GM18873 (cell line): ENCODE results near the gene LIPT2.
"Not testable (repeated sequence)": the region's sequence is repeated elsewhere in the genome, so short reads cannot be mapped to it uniquely, and the experiment has no call there.

Experiments used
- ATAC-seq: cut with Tn5 transposase; IDR thresholded peaks from one replicate; pipeline ENCODE4 v1.9.1; 2021; ENCODE audit warnings: mild to moderate bottlenecking, moderate library complexity, moderate number of reproducible peaks; ENCODE audit not compliant: unreplicated experiment, low FRiP score

LIPT2 gene

DNA sequence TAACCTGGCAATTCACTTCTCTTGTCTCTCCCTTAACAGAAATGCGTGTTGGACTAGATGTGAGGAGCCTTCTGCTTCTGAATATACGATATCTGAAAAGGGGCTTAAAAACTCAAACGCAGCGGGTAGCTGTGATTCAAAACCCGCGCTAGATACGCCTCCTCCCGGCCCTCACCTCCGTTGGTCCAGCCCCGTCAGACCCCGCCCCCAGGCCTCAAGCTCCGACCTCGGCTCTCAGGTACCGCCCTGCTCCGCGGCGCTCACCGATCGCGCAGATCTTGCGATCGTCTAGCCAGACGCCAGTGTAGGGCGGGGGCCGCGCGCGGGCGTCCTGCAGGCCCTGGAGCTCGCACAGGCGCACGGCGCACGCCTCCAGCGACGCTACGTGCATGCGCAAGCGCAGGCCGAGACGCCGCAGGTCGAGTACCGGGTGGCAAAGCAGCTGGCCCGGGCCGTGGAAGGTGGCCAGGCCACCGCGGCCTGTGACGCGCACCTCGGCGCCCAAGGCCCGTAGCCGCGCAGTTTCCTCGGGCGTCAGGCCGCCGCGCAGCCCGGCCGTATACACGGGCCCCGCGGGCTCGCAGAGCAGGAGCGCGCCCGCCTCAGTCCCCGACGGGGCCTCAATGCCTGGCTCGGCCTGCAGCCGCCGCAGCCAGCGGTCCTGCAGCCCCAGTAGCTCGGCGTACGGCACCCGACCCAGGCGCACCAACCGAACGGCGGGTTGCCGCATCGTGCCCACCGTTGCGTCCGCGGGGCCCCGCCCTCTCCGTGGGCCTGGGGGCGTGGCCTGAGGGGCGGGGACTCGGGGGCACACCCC, at the start of gene LIPT2:
Gene LIPT2, minus strand, starts transcription at position 751 of the 817 bp plus-strand sequence. Its CDS starts 21 bp downstream, at position 730.
- ATAC-seq: peak; percentile 73

DNA sequence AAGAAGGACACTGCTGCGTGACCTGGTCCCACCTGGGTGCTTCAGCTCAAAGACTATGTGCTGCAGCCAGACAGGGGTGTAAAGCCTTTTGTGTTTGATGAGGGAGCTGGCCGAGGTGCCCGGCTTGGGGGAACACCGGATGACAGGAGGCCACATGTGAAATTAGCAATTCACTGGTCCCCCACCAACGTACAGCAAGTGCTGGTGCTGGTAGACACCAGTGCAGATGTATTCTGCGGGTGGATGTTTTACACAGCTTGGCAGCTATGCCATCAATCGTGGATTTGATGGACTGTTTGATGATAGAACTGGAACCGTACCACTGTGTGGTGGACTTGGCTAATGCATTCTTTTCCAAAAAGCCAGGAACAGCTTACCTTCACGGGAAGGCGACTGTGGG, 47.9 kb upstream of the LIPT2 start:
- no peak for ATAC-seq

DNA sequence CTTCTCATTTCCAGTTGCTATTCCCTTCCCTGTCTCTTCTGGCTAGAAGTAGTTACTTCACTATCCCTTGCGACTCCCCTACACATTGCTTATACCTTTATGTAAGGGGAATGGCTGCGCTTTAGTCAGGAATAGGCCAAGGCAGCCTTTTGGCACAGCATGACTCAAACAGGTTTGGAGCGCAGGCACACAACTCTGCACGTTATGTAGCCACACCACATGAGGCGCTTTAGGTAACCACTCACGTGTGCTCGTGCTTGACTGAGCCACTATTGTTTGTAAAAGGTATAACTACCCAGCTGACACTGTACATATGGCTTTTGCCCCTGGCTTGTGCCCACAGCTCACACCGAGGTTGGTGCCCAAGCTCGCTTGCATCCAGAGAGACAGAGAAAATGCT, 46.7 kb upstream of the LIPT2 start:
- ATAC-seq: no peak

DNA sequence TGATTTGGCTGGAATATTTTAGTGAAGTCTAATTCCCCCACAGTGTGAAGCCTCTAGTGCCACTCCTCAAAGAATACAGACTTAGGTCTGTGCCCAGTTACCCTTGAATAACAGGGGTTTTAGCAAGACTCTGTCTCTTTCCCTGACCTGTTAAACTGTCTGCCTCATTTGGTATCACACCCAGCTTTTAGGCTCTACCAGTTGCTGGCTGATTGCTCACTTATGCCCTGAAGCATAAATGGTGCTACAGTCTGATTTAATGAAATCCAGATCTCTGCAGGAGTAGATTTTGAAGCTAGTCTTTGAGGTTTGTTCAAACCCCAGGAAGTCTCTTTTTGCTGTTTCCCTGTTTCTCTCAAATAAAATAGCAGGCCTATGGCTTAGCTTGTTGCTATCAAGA, 45.2 kb upstream of the LIPT2 start:
- no peak for ATAC-seq

DNA sequence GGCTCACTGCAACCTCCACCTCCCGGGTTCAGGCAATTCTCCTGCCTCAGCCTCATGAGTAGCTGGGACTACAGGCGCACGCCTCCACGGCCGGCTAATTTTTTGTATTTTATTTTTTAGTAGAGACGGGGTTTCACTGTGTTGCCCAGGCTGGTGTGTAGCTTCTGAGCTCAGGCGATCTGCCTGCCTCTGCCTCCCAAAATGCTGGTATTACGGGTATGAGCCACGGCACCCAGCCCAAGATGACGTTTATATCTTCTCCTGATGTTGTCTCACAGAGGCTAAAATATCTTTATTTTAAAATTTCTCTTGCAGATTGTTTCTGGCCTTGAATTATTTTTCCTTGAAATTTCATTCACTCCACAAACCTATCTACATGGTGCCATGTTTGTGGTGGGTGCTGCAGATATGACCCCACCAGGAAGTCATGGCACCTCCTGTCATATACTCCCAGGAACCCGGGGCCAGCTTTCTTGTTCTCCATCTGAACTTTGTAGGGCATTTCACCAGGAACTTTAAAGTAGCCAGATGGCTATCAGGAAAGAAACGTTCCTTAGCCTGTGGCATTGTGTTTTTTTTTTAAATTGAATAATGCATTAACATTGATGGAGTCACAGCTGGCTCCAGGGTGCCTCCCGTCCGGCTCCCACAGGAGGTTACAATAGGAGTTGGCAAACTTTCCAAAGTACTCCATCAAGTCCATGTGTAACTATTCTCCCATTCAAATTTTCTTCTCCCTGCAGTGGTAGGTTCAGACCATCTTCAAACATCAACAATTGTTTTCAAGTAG, 42.0 kb upstream of the LIPT2 start:
- ATAC-seq: no peak

DNA sequence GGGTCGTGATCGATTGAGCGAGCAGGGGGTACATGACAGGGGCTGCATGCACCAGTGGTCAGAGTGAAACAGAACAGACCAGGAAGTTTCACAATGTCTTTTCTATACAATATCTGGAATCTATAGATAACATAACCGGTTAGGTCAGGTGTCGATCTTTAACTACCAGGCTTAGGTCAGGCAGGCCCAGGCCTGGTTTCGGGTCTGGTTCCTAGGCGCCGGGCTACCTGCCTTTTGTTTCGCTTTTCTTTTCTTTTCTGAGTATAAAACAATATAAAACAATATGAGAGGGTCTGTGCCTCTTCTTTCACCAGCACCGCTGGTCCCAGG, 41.4 kb upstream of the LIPT2 start:
- not testable (repeated sequence) for ATAC-seq

DNA sequence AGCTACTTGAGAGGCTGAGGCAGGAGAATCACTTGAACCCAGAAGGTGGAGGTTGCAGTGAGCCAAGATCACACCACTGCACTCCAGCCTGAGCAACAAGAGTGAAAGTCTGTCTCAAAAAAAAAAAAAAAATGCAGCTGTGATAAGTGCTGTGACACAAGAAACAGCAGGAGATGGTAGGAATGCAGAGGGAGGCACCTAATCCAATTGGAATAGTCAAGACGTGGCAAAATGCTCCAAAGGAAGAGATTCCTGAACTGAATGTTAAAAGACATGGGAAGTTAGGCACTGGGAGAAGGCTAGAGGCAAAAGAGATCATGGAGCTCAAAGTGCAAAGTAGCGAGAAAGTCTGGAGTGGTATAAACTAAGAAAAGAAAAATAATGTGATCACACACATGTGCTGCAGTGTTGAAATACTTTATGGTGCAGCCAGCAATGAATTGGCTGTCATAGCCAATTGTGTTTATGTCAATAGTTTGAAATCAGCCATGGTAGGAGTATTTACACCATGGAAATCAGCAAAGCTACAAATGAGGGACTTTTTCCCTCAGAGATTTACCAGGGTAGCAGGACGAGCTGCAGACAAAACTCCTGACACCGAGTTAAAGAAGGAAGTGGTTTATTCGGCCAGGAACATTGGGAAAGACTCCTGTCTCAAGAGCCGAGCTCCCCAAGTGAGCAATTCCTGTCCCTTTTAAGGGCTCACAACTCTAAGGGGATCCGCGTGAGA, 40.9 kb upstream of the LIPT2 start:
- no peak for ATAC-seq

DNA sequence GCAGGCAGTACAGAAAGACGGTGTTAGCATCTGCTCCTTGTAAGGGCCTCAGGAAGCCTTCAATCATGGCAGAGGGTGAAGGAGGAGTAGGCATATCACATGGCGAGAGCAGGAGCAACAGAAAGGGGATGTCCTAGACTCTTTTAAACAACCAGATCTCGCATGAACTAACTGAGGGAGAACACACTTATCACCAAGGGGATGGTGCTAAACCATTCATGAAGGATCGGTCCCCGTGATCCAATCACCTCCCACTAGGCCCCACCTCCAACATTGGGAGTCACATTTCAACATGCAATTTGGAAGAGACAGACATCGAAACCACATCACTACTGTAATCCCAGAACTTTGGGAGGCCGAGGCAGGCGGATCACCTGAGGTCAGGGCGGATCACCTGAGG, 39.9 kb upstream of the LIPT2 start:
- no peak for ATAC-seq

DNA sequence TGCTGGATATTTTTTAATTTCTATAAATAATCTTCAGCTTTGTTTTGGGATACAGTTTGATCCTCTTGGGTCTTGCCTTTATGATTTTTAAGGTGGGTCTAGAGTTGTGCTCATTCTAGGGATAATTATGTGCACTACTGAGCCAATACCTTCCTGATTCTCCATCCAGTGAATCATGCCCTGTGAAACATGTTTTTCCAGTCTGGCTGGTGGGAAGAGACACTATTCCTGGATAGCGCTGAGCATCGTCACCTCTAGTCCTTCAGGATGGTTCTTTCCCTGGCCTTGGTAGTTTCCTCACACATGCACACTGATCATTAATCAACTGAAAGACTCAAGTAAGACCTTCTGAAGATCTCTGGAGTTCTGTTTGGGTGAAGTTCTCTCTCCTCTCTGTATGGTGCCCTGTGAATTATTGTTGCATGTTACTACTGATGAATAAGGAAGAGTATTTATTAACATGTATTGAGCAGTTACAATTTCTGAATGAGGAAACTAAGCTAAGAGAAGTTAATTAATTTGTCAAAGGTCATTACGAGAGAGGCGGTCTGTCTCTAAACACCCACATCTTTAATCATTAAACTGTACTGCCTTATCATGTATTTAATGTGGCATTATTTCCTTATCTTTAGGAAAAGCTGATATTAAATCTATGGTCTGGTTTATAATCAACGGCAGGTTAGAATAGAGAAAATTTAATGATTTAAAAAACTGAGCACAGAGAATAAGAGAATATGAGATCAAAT, 39.1 kb upstream of the LIPT2 start:
- no peak for ATAC-seq

DNA sequence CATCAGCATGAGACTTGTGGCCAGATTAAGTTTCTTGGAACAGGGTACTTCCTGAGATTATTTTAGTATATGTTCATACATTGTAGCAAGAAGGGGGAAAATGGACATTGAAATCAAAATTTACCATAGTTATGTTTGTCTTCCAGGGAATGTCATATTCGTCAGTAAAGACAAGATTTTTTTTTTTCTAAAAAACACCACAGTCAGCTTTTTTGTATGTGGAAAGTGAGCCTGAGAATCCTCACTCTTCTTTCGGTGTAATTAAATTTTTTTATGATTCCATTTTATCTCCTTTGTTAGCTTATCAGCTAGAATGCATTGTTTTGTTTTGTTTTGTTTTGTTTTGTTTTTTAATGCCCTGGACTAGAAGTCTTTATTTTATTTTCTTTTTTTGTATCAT, 31.5 kb upstream of the LIPT2 start:
- no peak for ATAC-seq

DNA sequence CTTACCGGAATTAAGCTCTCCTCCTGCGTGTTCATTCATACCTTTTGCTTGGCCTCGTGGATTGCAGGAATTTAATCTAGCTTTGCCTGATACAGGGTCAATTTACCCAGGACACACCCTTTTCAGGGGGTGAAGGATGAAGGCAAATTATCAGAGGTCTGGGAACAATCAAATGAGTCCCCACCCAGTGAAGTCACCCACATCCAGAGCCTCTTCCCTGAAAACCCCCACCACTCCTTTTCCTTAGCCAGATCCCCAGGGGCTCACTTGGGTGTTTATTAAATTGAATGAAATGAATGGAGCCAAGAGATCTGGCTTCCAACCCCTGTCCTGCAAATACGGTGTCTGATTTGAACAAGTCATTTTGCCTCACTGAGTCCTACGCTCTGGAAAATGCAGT, 31.0 kb upstream of the LIPT2 start:
- ATAC-seq: no peak

DNA sequence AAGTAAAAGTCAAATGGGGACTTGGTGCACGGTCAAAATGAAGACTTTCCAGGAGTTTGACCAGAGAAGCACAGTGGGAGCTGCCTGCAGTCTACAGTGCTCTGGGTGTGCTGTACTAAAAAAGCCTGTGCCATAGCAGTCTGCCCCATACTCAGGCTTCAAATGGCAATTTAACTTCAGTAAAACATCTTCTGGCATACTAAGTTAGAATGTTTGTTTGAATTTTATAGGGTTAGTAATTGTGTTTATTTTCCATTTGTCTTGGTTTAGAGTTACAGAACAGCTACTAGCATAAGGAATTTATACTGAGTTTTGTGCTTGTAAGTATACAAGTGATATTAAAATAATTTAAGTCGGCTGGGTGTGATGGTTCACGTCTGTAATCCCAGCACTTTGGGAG, 29.3 kb upstream of the LIPT2 start:
- ATAC-seq: no peak

DNA sequence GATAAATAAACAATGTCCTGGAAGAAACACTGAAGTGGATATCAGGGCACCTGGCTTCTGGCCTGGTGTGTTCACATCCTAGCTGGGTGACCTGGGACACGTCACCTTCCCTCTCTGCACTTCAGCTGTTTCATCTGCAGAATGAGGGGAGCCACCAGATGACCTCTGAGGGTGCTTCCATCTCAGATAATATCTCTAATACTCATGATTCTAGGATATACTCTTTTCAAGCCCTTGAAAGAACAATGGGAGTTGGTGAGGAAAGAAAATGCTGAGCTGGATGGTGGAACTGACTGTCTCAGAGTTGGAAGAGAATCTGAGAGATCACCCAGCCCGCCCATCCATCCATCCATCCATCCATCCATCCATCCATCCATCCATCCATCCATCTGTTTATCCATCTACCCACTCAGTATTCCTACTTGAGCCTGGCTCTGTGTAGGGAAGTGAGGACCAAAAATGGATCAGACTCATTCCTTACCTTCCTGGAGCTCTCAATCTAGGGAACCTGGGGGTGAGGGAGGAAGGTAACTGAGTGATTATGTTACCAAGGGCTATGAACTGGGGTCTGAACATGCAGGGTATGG, 28.2 kb upstream of the LIPT2 start:
- no peak for ATAC-seq

DNA sequence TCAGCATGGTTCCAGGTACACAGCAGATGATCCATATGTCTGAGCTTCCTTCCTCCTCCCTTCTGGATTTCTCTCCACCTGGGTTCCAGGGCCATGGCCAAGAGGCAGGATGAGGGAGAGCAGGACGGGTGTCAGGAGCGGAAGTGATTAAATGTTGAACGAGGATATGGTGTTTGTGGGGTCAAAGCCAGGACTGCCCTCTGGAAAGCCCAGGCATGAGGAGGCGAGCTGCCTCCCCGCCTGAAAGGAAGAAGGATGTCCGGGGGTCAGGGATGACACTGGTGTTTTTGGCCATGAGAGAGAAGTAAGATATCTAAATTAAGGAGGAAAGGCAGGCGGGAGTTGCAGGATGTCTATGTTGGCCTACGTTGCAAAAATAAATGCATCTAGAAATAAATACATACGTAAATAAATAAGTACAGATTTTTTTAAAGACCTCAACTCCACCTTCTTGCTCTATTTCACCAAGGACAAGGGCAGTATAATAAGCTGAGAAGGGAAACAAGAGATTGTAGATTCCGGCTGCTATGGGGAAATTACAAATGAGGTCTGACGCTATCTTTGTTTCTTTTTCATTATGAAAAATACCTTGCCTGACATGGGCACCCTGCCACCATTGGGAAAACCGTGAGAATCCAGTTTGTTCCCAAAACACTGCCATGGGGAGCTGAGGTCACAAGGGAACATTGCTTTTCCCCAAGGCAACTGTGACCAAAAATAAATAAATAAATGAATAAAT, 27.6 kb upstream of the LIPT2 start:
- ATAC-seq: no peak

DNA sequence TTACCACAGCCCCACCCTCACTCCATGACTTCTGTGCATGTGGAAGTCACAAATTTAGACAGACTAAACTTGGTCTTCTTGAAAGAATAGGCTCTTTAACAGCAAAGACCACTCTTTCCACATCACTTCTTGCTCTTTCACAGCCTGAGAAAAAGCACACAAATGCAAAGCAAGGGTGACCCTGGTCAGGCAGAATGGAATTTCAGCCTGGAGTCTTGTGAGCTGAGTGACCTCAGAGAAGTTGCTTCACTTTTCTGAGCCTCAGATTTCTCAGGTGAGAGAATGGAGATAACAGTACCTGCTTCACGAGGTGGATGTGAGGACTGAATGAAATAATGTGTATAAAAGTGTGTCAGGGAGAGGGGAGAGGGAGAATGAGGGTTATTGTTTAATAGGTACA, 26.8 kb upstream of the LIPT2 start:
- no peak for ATAC-seq

DNA sequence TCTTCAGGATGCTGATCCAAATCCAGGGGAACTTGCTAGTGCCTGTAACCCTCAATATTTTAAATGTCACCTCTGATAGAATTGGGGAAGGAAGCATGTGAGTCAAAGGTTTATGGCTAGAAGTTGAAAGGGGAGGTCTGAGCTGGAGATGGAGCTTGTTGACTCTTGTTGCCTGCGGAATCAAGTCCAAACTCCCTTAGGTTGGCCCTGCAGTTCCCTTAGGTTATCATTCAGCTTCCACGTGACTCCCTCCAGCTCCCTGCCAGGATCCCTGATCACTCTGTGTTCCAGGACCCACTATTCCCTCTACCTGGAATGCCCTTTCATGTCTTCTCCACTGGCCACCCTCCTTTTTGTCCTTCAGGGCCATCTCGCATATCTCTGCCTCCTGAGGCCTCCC, 26.2 kb upstream of the LIPT2 start:
- ATAC-seq: no peak

DNA sequence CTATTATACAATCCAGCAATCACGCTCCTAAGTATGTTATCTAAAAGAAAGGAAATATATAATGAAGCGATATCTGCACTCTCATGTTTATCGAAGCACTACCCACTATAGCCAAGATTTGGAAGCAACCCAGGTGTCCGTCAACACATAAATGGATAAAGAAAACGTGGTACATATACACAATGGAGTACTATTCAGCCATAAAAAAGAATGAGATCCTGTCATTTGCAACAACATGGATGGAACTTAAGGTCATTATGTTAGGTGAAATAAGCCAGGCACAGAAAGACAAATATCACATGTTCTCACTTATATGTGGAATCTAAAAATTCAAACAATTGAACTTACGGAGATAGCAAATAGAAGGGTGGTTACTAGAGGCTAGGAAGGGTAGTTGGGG, 24.1 kb upstream of the LIPT2 start:
- ATAC-seq: not testable (repeated sequence)

DNA sequence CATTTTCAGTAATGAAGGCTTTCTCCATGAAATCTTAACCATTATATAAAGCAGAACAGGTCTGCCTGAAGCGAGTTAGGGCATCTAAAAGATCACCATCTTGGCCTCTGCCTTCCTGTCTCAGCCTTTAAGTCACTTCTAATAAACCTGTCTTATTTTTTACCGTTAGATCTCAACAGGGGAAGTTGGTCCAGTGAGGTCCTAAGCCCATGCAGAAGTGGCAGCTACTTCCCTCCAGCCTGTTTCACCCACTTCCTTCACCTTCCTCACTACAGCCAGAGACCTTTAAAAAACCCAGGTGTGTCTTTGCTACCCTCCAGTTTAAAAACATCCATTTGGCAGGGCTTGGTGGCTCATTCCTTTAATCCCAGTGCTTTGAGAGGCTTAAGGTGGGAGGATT, 14.1 kb upstream of the LIPT2 start:
- ATAC-seq: no peak

DNA sequence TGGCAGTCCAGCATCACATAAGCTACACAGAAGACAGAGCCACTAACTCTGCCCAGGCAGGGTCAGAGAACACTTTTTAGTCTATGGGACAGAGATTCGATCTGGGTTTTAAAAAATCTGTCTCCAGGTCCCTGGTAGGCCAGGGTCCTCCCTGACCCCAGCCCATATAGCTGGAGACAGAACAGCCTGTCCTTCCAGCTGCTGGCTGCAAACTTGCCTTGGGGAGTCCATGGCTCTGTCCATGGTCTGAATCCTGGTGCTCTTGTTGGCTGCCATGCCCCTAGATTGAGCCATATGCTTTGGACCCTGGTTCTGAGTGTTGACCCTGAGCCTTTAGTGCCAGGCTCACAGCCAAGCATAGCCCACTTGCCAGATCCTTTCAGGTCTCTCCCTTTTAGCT, 13.3 kb upstream of the LIPT2 start:
- ATAC-seq: no peak

DNA sequence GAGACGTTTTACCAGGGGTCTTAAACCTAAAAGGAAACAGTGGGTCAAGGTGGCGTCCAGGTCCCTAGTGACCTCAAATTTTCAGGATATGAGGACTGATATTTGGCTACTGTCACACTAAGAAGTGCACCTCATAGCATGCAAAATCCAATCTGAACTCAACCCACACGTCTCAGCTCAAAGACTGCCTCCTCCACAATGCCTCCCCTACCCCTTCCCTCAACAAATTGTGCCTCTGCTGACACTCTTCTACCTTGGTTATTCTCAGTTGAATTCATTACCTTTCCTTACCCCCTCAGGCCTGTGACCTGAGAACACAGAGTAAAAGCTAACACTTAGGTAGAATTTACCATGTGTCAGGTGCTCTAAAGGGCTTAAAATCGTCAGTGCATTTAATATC, 12.4 kb upstream of the LIPT2 start:
- no peak for ATAC-seq
